ENCODE results near the gene PITX3. TPM values are rescaled to one million over a fixed set of nuclear protein-coding genes. Genes with fewer than 3 reads are reported as not detected.

PITX3 gene
- total and polyA plus RNA-seq, 9 of the 15 experiments (the other 6 are each of a cell fraction or from before 2014, with no cell fraction given) = 0.30 to 0.98 (median 0.95) TPM; not detected in 6

- no peak for TF ChIP-seq REST (IDR thresholded peaks at IDR 0.05; ENCODE audit: borderline replicate concordance)
- no peak for TF ChIP-seq REST (CRISPR knock-in tag; IDR thresholded peaks at IDR 0.05; ENCODE audit: low read depth)
- TF ChIP-seq TARDBP (IDR thresholded peaks at IDR 0.05) = no peak
- no peak for TF ChIP-seq CTBP1 (IDR thresholded peaks at IDR 0.05; ENCODE audit: borderline replicate concordance)
Observed at GRCh38 chr10:102281102-102281487, 39.8 kb upstream of the PITX3 start (continued).
